Central memory CD8-positive, alpha-beta T cell (primary cell): ENCODE measurements around the gene PAX6.

Source experiments
- ATAC-seq: fragments of 150-1000 bp; cut with Tn5 transposase; replicated peaks from 2 replicates; pipeline ENCODE4 v1.10.0; 2022; ENCODE audit warnings: mild to moderate bottlenecking, moderate FRiP score, moderate number of reproducible peaks; ENCODE audit not compliant: poor library complexity, severe bottlenecking; ENCODE audit errors: extremely low read depth
- DNase-seq, 2 donors: peaks; one replicate each; pipeline ENCODE4 v3.0.0; 2021; ENCODE audit warnings: low spot score in 2 of 2
- H3K27ac Mint-ChIP-seq: one replicate; pipeline ENCODE4 v1.8.0; 2022; ENCODE audit warnings: low read depth, mild to moderate bottlenecking, moderate library complexity, mixed read lengths
- H3K27me3 Mint-ChIP-seq: one replicate; pipeline ENCODE4 v1.8.0; 2022; ENCODE audit warnings: mixed read lengths
- H3K36me3 Mint-ChIP-seq: one replicate; pipeline ENCODE4 v1.8.0; 2022; ENCODE audit warnings: mild to moderate bottlenecking, moderate library complexity, mixed read lengths; ENCODE audit not compliant: insufficient read depth
- H3K4me1 Mint-ChIP-seq: one replicate; pipeline ENCODE4 v1.8.0; 2022; ENCODE audit warnings: mixed read lengths
- H3K4me3 Mint-ChIP-seq: one replicate; pipeline ENCODE4 v1.8.0; 2022; ENCODE audit warnings: mild to moderate bottlenecking, moderate library complexity, mixed read lengths
- H3K9me3 Mint-ChIP-seq: one replicate; pipeline ENCODE4 v1.8.0; 2022; ENCODE audit warnings: mixed read lengths

PAX6 gene

GRCh38 chr11:31795706-31796498 lies 15.2 kb downstream of the PAX6 start:
- Mint-ChIP-seq H3K27me3 (peaks cover 69% of the 10 kb centered on the region), H3K4me1 (peaks cover 20% of the 10 kb centered on the region), H3K4me3 (no peak overlapping the region), H3K36me3 (no peaks in the 10 kb centered on the region), H3K9me3 (no peaks in the 10 kb centered on the region), H3K27ac (no peak overlapping the region)
- DNase-seq (peak in 1 of 2 donors; percentile 4), ATAC-seq (no peak)

DNA sequence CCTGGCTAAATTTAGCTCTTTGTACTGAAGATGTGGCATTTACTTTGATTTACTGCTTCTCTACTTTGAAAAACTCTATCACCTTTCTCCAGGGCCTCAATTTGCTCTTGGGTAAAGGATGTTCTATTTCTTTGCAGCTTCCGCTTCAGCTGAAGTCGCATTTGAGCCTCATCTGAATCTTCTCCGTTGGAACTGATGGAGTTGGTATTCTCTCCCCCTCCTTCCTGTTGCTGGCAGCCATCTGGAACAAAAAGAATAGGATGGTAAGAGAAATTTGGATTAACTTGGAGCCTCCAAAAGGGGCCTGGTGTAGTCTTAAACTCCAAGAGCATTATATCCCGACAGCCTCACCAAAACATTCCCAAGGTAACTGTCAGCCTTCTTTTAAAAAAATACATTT lies 16.6 kb downstream of the PAX6 start:
- Mint-ChIP-seq H3K27ac (no peak overlapping the region), H3K27me3 (peaks cover 56% of the 10 kb centered on the region), H3K9me3 (no peaks in the 10 kb centered on the region), H3K4me1 (peaks cover 14% of the 10 kb centered on the region), H3K4me3 (no peak overlapping the region), H3K36me3 (no peaks in the 10 kb centered on the region)
- no peak for ATAC-seq
- DNase-seq: no peak

DNA sequence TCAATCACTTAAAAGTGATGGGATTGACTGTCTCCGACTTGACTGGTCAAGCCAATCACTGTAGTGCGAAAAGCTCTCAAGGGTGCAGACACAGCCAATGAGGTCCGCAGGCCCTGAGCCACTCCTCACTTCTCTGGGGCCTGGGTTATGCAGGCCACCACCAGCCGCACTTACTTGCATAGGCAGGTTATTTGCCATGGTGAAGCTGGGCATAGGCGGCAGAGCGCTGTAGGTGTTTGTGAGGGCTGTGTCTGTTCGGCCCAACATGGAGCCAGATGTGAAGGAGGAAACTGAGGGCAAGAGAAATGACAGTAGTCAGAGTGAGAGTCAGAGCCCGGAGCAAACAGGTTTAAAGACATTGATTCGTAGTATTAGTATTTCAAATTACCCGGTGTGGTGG lies 17.9 kb downstream of the PAX6 start:
- ATAC-seq: no peak
- no peaks in the 10 kb centered on the region for H3K36me3 Mint-ChIP-seq
- H3K27ac Mint-ChIP-seq: no peak overlapping the region
- peaks cover 43% of the 10 kb centered on the region for H3K27me3 Mint-ChIP-seq
- H3K4me3 Mint-ChIP-seq: no peak overlapping the region
- no peak for DNase-seq
- no peaks in the 10 kb centered on the region for H3K9me3 Mint-ChIP-seq
- H3K4me1 Mint-ChIP-seq: peaks cover 14% of the 10 kb centered on the region

GRCh38 chr11:31792456-31792855 lies 18.7 kb downstream of the PAX6 start:
- no peaks in the 10 kb centered on the region for H3K36me3 Mint-ChIP-seq
- no peaks in the 10 kb centered on the region for H3K9me3 Mint-ChIP-seq
- peaks cover 35% of the 10 kb centered on the region for H3K27me3 Mint-ChIP-seq
- H3K4me3 Mint-ChIP-seq: no peak overlapping the region
- peaks cover 8% of the 10 kb centered on the region for H3K4me1 Mint-ChIP-seq
- ATAC-seq (no peak), DNase-seq (no peak)
- no peak overlapping the region for H3K27ac Mint-ChIP-seq

- DNase-seq (no peak), ATAC-seq (no peak)
- Mint-ChIP-seq H3K4me1 (peaks cover 6% of the 10 kb centered on the region), H3K9me3 (no peaks in the 10 kb centered on the region), H3K4me3 (no peak overlapping the region), H3K27ac (no peak overlapping the region), H3K27me3 (peaks cover 31% of the 10 kb centered on the region), H3K36me3 (no peaks in the 10 kb centered on the region)
These were observed 19.1 kb downstream of the PAX6 start for GRCh38 chr11:31792036-31792435.

- ATAC-seq (no peak), DNase-seq (no peak)
- Mint-ChIP-seq H3K36me3 (no peaks in the 10 kb centered on the region), H3K9me3 (no peaks in the 10 kb centered on the region), H3K27me3 (peaks cover 17% of the 10 kb centered on the region), H3K4me3 (no peak overlapping the region), H3K4me1 (no peaks in the 10 kb centered on the region), H3K27ac (no peak overlapping the region)
These were observed 20.5 kb downstream of the PAX6 start for GRCh38 chr11:31790649-31791048.

DNA sequence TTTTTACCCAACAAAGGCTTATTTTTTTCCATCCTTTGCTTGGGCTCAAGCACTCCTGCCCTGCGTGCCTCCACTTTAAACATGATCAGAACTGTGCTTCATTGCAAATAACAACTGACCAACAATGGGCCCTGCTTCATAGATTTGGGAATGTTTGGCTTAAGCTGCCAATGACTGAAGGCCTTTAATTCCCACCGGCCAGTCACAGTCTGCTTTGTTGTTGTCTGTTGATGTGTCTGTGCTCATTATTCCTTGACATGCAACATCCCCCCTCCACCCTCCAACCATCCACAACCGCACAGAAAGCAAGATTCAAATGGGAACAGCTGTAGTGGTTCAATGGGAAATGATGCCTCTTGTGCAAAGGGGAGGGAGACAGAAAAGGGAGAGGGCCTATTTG lies 23.0 kb downstream of the PAX6 start:
- DNase-seq: no peak
- no peak for ATAC-seq
- Mint-ChIP-seq H3K4me1 (no peaks in the 10 kb centered on the region), H3K27me3 (no peaks in the 10 kb centered on the region), H3K4me3 (no peak overlapping the region), H3K36me3 (peaks cover 1% of the 10 kb centered on the region), H3K27ac (no peak overlapping the region), H3K9me3 (no peaks in the 10 kb centered on the region)

DNA sequence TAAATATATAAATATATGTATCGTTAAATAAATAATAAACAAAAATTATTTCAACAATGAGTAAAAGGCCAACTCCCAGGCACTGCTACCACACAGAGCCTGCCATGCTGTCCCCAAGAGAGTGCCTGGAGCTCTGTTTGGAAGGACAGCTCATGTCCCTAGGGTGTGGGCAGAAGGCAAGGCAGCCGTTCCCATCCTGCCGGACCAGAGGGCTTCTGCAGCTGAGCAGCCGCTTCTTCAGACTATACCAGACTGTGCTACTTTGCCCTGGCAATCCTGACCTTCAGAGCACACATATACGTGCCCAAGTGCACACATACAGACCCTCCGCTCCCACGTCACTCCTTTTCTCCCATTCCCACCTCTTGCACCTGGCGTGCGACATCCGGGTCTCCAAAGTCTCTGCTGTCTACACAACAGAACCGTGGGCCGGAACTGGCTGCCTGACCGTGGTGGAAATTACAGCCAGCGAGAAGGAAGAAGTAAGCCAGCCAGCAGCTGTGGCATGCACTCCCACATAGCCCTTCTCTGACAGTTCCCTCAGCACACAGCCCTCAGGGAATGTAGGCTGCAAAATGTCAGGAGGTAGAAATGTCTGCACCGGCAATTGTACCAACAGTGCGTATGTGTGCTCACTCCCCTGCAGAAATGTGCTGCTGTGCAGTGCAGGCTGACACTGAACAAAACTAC lies 24.0 kb downstream of the PAX6 start:
- Mint-ChIP-seq H3K4me1 (no peaks in the 10 kb centered on the region), H3K27me3 (no peaks in the 10 kb centered on the region), H3K4me3 (no peak overlapping the region), H3K9me3 (no peaks in the 10 kb centered on the region), H3K27ac (no peak overlapping the region), H3K36me3 (peaks cover 3% of the 10 kb centered on the region)
- ATAC-seq (no peak), DNase-seq (no peak)

DNA sequence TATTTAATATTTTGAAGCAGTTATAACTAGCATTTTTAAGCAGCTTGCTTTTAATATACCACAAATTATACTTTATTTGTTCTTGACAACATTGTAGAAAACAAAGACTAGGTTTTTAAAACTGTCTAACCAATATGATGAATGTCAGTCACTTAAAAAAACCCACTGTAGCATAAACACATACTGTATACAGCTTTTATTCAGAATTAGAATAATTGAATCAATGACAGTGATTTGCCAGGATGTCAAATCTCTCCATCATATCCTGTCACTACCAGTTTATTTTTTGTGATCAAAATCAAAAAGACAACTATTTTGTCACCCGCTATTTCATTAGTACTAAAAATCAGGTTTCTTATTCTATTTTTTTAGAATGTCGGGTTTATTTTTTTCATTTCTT lies 26.5 kb downstream of the PAX6 start:
- Mint-ChIP-seq H3K27me3 (no peaks in the 10 kb centered on the region), H3K36me3 (peaks cover 3% of the 10 kb centered on the region), H3K4me3 (no peak overlapping the region), H3K4me1 (no peaks in the 10 kb centered on the region), H3K9me3 (no peaks in the 10 kb centered on the region), H3K27ac (no peak overlapping the region)
- ATAC-seq (no peak), DNase-seq (no peak)

DNA sequence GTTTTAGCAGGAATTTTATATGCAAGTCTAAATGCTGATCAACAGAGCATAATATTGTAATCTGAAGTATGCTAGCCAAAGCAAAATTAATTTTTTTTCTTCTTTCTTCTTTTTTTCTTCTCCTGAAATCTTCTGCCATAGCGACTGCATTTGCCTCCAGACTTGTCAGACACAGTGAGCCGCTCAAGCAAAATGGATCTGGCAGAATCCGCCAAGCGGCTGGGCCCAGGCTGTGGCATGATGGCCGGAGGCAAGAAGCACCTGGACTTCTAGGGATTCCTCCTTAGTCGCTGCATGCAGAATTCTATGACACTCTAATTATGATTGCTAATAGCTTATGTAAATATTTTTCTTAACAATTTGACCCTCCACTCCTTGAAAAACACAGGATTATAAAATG lies 27.9 kb downstream of the PAX6 start:
- H3K4me3 Mint-ChIP-seq: no peak overlapping the region
- no peak for DNase-seq
- no peak overlapping the region for H3K27ac Mint-ChIP-seq
- no peaks in the 10 kb centered on the region for H3K27me3 Mint-ChIP-seq
- ATAC-seq: no peak
- peaks cover 3% of the 10 kb centered on the region for H3K36me3 Mint-ChIP-seq
- no peaks in the 10 kb centered on the region for H3K4me1 Mint-ChIP-seq
- H3K9me3 Mint-ChIP-seq: no peaks in the 10 kb centered on the region

DNA sequence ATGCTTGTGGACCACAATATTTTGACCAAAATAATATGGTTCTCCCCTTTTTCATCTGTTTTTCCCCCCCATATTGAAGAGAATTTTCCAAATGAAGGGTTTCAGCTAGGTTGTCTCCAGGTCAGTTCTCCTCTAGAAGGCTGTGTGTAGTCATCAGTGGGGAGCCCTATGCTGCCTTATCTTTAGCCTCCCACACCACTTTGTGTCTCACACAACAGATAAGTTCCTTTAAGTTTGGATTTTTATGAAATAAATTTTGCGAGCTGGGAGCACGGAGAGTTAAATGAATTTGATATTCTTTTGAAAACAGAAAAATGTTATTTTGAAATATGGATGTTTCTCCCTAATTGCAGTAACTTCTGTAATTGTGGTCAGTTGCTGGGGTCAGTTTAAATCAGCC lies 28.9 kb downstream of the PAX6 start:
- no peaks in the 10 kb centered on the region for H3K9me3 Mint-ChIP-seq
- H3K36me3 Mint-ChIP-seq: peaks cover 3% of the 10 kb centered on the region
- no peaks in the 10 kb centered on the region for H3K27me3 Mint-ChIP-seq
- ATAC-seq (no peak), DNase-seq (no peak)
- H3K4me1 Mint-ChIP-seq: no peaks in the 10 kb centered on the region
- no peak overlapping the region for H3K27ac Mint-ChIP-seq
- no peak overlapping the region for H3K4me3 Mint-ChIP-seq

DNA sequence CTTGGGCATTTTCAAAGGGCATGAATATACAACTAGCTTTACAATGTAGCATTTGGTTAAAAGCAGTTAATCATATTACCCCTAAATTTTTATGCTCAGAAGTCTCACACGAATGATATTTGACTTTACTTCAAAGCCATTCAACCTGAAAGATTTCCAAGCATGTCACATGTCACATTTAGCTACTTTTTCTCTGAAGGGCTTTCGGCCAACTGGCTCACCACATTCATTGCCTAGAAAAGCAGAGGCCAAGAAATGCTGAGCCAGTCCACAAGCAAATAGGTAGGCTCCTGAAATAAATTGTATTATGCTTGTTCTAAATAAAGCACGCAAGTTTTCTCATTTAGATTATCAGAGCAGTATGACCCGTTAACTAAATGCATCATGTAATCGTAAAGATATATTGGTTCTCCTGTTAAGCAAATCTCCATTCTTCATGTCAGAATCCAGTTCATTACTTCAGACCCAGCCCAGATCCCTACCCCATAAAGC lies 30.6 kb downstream of the PAX6 start:
- no peak overlapping the region for H3K4me3 Mint-ChIP-seq
- no peaks in the 10 kb centered on the region for H3K27me3 Mint-ChIP-seq
- peaks cover 3% of the 10 kb centered on the region for H3K36me3 Mint-ChIP-seq
- H3K4me1 Mint-ChIP-seq: no peaks in the 10 kb centered on the region
- no peaks in the 10 kb centered on the region for H3K9me3 Mint-ChIP-seq
- no peak overlapping the region for H3K27ac Mint-ChIP-seq
- DNase-seq: no peak
- ATAC-seq: no peak

DNA sequence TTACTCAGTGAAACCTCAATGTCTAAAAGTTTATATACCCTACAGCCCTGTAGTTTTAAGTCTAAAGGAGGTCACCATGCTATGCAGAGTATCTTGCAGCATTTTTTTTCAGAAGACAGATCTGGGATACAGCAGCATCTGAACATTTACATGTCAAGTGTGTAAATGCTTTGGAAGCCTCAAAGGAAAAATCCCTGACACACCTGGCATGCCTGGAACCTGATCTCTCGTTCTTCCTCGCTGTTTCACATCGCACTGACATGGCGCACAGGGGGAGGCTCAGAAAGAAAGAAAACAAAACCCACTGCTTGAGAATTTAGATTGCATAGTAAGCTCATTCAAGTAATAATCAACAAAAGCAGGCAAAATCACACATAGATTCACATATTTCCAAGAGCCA lies 31.0 kb downstream of the PAX6 start:
- ATAC-seq (no peak), DNase-seq (no peak)
- H3K27ac Mint-ChIP-seq: no peak overlapping the region
- H3K4me1 Mint-ChIP-seq: no peaks in the 10 kb centered on the region
- no peaks in the 10 kb centered on the region for H3K9me3 Mint-ChIP-seq
- no peaks in the 10 kb centered on the region for H3K27me3 Mint-ChIP-seq
- H3K36me3 Mint-ChIP-seq: peaks cover 3% of the 10 kb centered on the region
- no peak overlapping the region for H3K4me3 Mint-ChIP-seq
